ENCODE data around the gene BCAS1. TPM values are rescaled to one million over a fixed set of nuclear protein-coding genes. Genes with fewer than 3 reads are reported as not detected.

BCAS1 gene
- total and polyA plus RNA-seq, 12 donors = 0.03 TPM; not detected in 11

DNA sequence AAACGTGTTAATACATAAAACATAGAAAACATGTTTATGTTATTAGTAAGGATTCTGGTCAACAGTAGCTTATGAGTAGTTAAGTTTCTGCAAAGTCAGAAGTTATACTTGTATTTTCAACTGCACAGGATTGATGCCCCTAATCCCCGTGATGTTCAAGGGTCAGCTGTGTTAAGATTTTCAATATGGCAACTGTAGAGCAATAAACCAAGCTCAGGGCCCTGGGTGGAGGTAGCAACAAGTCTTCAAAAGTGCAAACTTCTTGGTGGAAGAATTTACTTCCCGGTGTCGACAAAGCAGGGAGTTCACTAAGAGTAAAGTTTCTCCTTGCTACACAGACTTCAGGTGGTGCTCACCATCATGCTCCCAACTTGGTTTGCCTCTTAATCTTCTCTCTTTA, 4.1 kb upstream of the BCAS1 start:
- Histone ChIP-seq H3K4me3 (no peak overlapping the region), H3K27me3 (peaks cover 0 to 7% (median 0%) of the 10 kb centered on the region in 7 donors), H3K27ac (no peak overlapping the region), H3K9me3 (no peaks in the 10 kb centered on the region), H3K4me1 (peaks cover 0 to 6% (median 0%) of the 10 kb centered on the region in 9 donors), H3K36me3 (no peaks in the 10 kb centered on the region)
- TF ChIP-seq, protein P1, sequence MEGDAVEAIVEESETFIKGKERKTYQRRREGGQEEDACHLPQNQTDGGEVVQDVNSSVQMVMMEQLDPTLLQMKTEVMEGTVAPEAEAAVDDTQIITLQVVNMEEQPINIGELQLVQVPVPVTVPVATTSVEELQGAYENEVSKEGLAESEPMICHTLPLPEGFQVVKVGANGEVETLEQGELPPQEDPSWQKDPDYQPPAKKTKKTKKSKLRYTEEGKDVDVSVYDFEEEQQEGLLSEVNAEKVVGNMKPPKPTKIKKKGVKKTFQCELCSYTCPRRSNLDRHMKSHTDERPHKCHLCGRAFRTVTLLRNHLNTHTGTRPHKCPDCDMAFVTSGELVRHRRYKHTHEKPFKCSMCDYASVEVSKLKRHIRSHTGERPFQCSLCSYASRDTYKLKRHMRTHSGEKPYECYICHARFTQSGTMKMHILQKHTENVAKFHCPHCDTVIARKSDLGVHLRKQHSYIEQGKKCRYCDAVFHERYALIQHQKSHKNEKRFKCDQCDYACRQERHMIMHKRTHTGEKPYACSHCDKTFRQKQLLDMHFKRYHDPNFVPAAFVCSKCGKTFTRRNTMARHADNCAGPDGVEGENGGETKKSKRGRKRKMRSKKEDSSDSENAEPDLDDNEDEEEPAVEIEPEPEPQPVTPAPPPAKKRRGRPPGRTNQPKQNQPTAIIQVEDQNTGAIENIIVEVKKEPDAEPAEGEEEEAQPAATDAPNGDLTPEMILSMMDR (IDR thresholded peaks at IDR 0.05) = no peak
- no peak for ATAC-seq
- DNase-seq = no peak
- intact Hi-C loops (cut with DNase I) = no loop called here
- 85 to 88% methylated on average over 4 of the region's 4 CpGs for WGBS, 2 donors

- 86 to 91% methylated on average over 10 of the region's 10 CpGs for WGBS, 2 donors
- Histone ChIP-seq H3K9me3 (no peaks in the 10 kb centered on the region), H3K36me3 (no peaks in the 10 kb centered on the region), H3K27ac (no peak overlapping the region), H3K27me3 (peaks cover 0 to 7% (median 0%) of the 10 kb centered on the region in 7 donors), H3K4me1 (peaks cover 0 to 4% (median 0%) of the 10 kb centered on the region in 9 donors), H3K4me3 (no peak overlapping the region)
- DNase-seq = no peak
- TF ChIP-seq, protein P1 (IDR thresholded peaks at IDR 0.05) = no peak
- intact Hi-C loops (cut with DNase I) = no loop called here
- ATAC-seq = no peak
These were observed 2.9 kb upstream of the BCAS1 start for GRCh38 chr20:54073288-54073687.

DNA sequence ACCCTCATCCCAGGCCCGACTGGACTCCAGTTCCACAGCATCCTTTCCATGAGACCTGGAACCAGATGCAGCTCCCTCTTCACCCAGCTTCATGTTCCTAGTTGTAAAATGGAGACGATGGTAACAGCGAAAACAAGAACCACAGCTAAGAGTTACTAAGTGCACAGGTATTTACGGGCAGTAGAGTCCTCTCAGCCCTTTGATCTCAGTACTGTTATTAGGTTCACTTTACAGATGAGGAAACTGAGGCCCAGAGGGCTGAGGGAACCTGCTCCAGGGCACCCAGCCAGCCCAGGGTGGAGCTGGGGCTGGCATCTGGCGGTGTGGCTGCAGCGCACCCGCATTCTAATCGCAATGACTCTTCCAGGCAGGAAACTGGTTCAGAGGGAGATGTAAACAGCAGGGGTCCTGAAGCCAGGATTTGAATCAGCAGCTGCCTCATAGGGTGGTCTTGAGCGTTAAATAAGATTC, 858 bp downstream of the BCAS1 start:
- Histone ChIP-seq H3K27me3 (peaks cover 0 to 9% (median 7%) of the 10 kb centered on the region in 7 donors), H3K4me3 (no peak overlapping the region), H3K4me1 (no peaks in the 10 kb centered on the region), H3K9me3 (no peaks in the 10 kb centered on the region), H3K27ac (no peak overlapping the region), H3K36me3 (no peaks in the 10 kb centered on the region)
- ATAC-seq = no peak
- intact Hi-C loops (cut with DNase I) = loop anchor here in 2 of 10 donors (10.0 kb wide), 2 partner anchors 125 to 495 kb away; no protein-coding TSS in a partner anchor
- no peak for DNase-seq
- TF ChIP-seq, protein P1 (IDR thresholded peaks at IDR 0.05) = no peak
- 76 to 83% methylated on average over 9 of the region's 9 CpGs for WGBS, 2 donors

DNA sequence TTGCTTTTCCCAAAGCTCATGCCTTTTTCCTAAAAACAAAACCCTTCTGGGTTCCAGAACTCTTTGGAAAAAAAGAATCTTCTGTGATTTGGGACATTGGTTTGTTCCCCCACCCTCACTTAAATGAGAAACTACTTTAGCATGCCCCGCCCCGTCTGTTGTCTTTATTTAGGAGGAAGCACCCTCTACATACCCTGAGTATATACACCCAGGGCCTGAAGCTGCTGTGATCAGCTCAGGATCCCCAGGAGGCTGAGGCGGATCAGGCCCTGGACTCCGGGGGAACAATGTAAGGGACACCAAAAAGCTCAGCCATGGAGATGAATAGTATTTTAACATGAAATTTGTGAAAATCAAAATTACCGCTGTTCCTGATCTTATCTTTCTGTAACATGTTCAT, 1.4 kb downstream of the BCAS1 start:
- ATAC-seq = no peak
- H3K36me3 ChIP-seq = no peaks in the 10 kb centered on the region
- TF ChIP-seq, protein P1 (IDR thresholded peaks at IDR 0.05) = no peak
- intact Hi-C loops (cut with DNase I) = loop anchor here in 2 of 10 donors (10.0 kb wide), 2 partner anchors 124 to 494 kb away; no protein-coding TSS in a partner anchor
- H3K27ac ChIP-seq = no peak overlapping the region
- no peaks in the 10 kb centered on the region for H3K4me1 ChIP-seq
- WGBS, 2 donors = 92% methylated on average over 5 of the region's 5 CpGs
- no peaks in the 10 kb centered on the region for H3K9me3 ChIP-seq
- peaks cover 0 to 13% (median 7%) of the 10 kb centered on the region in 7 donors for H3K27me3 ChIP-seq
- no peak overlapping the region for H3K4me3 ChIP-seq
- DNase-seq = no peak
